ENCODE data around the gene HK1. TPM values are rescaled to one million over a fixed set of nuclear protein-coding genes. Genes with fewer than 3 reads are reported as not detected.
"Not testable (repeated sequence)": the region's sequence is repeated elsewhere in the genome, so short reads cannot be mapped to it uniquely, and the experiment has no call there.

HK1 gene
- total RNA-seq, 1 donor from 2014 or later = 110 TPM

GRCh38 chr10:69246581-69247312 lies 31.5 kb upstream of the HK1 start:
- Mint-ChIP-seq H3K36me3 (ENCODE audit: low read depth) (peaks cover 2% of the 10 kb centered on the region), H3K4me1 (ENCODE audit: low read depth) (peaks cover 10% of the 10 kb centered on the region), H3K27ac (ENCODE audit: unreplicated experiment) (no peak overlapping the region), H3K27me3 (ENCODE audit: low read depth) (no peaks in the 10 kb centered on the region), H3K4me3 (ENCODE audit: unreplicated experiment) (no peak overlapping the region), H3K9me3 (ENCODE audit: low read depth) (no peaks in the 10 kb centered on the region)
- DNase-seq (ENCODE audit: low spot score) = no peak
- TF ChIP-seq CTCF (IDR thresholded peaks at IDR 0.05) = no peak

GRCh38 chr10:69247313-69247710 lies 31.0 kb upstream of the HK1 start:
- H3K36me3 Mint-ChIP-seq (ENCODE audit: low read depth) = peaks cover 2% of the 10 kb centered on the region
- no peak for TF ChIP-seq CTCF (IDR thresholded peaks at IDR 0.05)
- no peak overlapping the region for H3K4me3 Mint-ChIP-seq (ENCODE audit: unreplicated experiment)
- H3K4me1 Mint-ChIP-seq (ENCODE audit: low read depth) = peaks cover 9% of the 10 kb centered on the region
- H3K9me3 Mint-ChIP-seq (ENCODE audit: low read depth) = no peaks in the 10 kb centered on the region
- no peak for DNase-seq (ENCODE audit: low spot score)
- no peaks in the 10 kb centered on the region for H3K27me3 Mint-ChIP-seq (ENCODE audit: low read depth)
- H3K27ac Mint-ChIP-seq (ENCODE audit: unreplicated experiment) = no peak overlapping the region

GRCh38 chr10:69248117-69248730 lies 30.1 kb upstream of the HK1 start:
- Mint-ChIP-seq H3K36me3 (ENCODE audit: low read depth) (peaks cover 2% of the 10 kb centered on the region), H3K27ac (ENCODE audit: unreplicated experiment) (no peak overlapping the region), H3K4me3 (ENCODE audit: unreplicated experiment) (no peak overlapping the region), H3K4me1 (ENCODE audit: low read depth) (no peaks in the 10 kb centered on the region), H3K27me3 (ENCODE audit: low read depth) (no peaks in the 10 kb centered on the region), H3K9me3 (ENCODE audit: low read depth) (no peaks in the 10 kb centered on the region)
- TF ChIP-seq CTCF (IDR thresholded peaks at IDR 0.05) = no peak
- DNase-seq (ENCODE audit: low spot score) = no peak

- no peaks in the 10 kb centered on the region for H3K27me3 Mint-ChIP-seq (ENCODE audit: low read depth)
- no peak for TF ChIP-seq CTCF (IDR thresholded peaks at IDR 0.05)
- peaks cover 2% of the 10 kb centered on the region for H3K36me3 Mint-ChIP-seq (ENCODE audit: low read depth)
- no peak overlapping the region for H3K27ac Mint-ChIP-seq (ENCODE audit: unreplicated experiment)
- no peaks in the 10 kb centered on the region for H3K9me3 Mint-ChIP-seq (ENCODE audit: low read depth)
- no peak overlapping the region for H3K4me3 Mint-ChIP-seq (ENCODE audit: unreplicated experiment)
- DNase-seq (ENCODE audit: low spot score) = no peak
- H3K4me1 Mint-ChIP-seq (ENCODE audit: low read depth) = no peaks in the 10 kb centered on the region
Measured at GRCh38 chr10:69250041-69250440, 28.3 kb upstream of the HK1 start.

- not testable (repeated sequence) for H3K27me3 Mint-ChIP-seq (ENCODE audit: low read depth); DNase-seq (ENCODE audit: low spot score); H3K27ac Mint-ChIP-seq (ENCODE audit: unreplicated experiment); H3K36me3 Mint-ChIP-seq (ENCODE audit: low read depth); H3K4me3 Mint-ChIP-seq (ENCODE audit: unreplicated experiment); H3K9me3 Mint-ChIP-seq (ENCODE audit: low read depth); H3K4me1 Mint-ChIP-seq (ENCODE audit: low read depth)
Measured at GRCh38 chr10:69251417-69251816, 26.9 kb upstream of the HK1 start.

GRCh38 chr10:69253171-69253570 lies 25.1 kb upstream of the HK1 start:
- H3K4me3 Mint-ChIP-seq (ENCODE audit: unreplicated experiment) = no peak overlapping the region
- no peak for DNase-seq (ENCODE audit: low spot score)
- TF ChIP-seq CTCF (IDR thresholded peaks at IDR 0.05) = no peak
- no peak overlapping the region for H3K27ac Mint-ChIP-seq (ENCODE audit: unreplicated experiment)
- no peaks in the 10 kb centered on the region for H3K27me3 Mint-ChIP-seq (ENCODE audit: low read depth)
- H3K4me1 Mint-ChIP-seq (ENCODE audit: low read depth) = no peaks in the 10 kb centered on the region
- H3K36me3 Mint-ChIP-seq (ENCODE audit: low read depth) = peaks cover 2% of the 10 kb centered on the region
- no peaks in the 10 kb centered on the region for H3K9me3 Mint-ChIP-seq (ENCODE audit: low read depth)

Measured in chondrocyte (in vitro differentiated cells).